PC-9 (cell line): ENCODE results near the gene ARHGAP28.

Experiments used
- EZH2 ChIP-seq: fragments of 200-600 bp; sonication (generic); IDR thresholded peaks from 2 replicates; pipeline ENCODE4 v1.8.0; 2017; ENCODE audit warnings: antibody characterized with exemption, low read depth
- TF ChIP-seq, protein P1 (sequence below): fragments of 200-600 bp; sonication (generic); conservative IDR thresholded peaks from 2 replicates; pipeline ENCODE4 v1.6.1; 2017; ENCODE audit warnings: mixed run types, antibody characterized with exemption, mild to moderate bottlenecking, moderate library complexity

DNA sequence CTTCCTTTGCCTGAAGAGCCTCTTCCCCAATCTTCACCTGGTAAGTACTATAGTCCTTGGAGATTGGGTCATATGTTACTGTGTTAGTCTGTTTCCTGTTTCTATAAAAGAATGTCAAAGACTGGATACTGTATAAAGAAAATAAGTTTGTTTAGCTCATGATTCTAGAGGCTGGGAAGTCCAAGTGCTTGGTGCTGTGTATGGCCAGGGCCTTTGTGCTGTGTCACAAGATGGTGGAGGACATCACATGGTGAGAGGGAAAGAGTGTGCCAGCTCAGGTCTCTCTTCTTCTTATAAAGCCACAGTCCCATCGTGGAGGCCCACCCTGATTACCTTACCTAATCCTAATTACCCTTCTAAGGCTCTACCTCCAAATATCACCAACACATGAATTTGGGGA is 20.9 kb downstream of the ARHGAP28 start:
- TF ChIP-seq, protein P1, sequence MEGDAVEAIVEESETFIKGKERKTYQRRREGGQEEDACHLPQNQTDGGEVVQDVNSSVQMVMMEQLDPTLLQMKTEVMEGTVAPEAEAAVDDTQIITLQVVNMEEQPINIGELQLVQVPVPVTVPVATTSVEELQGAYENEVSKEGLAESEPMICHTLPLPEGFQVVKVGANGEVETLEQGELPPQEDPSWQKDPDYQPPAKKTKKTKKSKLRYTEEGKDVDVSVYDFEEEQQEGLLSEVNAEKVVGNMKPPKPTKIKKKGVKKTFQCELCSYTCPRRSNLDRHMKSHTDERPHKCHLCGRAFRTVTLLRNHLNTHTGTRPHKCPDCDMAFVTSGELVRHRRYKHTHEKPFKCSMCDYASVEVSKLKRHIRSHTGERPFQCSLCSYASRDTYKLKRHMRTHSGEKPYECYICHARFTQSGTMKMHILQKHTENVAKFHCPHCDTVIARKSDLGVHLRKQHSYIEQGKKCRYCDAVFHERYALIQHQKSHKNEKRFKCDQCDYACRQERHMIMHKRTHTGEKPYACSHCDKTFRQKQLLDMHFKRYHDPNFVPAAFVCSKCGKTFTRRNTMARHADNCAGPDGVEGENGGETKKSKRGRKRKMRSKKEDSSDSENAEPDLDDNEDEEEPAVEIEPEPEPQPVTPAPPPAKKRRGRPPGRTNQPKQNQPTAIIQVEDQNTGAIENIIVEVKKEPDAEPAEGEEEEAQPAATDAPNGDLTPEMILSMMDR, result no peak
- TF ChIP-seq EZH2, result no peak
